ENCODE measurements around the gene CAPN1.

DNA sequence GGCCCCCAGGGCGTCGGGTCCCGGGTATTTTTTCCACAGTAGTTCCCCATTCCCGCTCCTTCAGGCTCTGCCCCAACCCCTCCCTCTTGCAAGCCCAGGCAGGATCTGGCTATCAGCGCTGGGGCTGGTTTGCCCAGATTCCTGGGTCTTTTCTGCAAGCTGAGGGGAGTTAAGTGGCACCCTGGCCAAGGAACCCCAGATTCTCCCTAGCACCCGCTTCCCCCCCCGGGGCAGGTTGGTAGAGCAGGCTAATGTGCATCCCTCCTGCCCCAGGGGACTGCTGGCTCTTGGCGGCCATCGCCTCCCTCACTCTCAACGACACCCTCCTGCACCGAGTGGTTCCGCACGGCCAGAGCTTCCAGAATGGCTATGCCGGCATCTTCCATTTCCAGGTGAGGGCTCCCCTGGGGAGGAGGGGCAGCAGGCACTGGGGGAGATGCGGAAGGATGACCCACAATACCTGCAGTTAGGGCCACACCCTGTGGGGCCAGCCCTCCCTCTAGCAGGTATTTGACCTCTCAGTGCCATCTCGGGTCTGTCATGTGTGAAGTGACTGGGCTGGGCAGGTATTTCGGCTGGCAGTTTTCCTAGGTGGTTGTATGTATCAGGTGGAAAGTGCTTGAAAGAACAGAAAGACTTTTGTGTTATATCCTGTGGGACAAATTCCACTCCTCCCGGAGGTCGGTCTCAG is 1.6 kb downstream of the CAPN1 start:
- TF ChIP-seq, protein P1, sequence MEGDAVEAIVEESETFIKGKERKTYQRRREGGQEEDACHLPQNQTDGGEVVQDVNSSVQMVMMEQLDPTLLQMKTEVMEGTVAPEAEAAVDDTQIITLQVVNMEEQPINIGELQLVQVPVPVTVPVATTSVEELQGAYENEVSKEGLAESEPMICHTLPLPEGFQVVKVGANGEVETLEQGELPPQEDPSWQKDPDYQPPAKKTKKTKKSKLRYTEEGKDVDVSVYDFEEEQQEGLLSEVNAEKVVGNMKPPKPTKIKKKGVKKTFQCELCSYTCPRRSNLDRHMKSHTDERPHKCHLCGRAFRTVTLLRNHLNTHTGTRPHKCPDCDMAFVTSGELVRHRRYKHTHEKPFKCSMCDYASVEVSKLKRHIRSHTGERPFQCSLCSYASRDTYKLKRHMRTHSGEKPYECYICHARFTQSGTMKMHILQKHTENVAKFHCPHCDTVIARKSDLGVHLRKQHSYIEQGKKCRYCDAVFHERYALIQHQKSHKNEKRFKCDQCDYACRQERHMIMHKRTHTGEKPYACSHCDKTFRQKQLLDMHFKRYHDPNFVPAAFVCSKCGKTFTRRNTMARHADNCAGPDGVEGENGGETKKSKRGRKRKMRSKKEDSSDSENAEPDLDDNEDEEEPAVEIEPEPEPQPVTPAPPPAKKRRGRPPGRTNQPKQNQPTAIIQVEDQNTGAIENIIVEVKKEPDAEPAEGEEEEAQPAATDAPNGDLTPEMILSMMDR (CRISPR knock-in tag; IDR thresholded peaks at IDR 0.05): no peak
- TF ChIP-seq RXRA (CRISPR knock-in tag; IDR thresholded peaks at IDR 0.05) (no peak), SRSF1 (optimal IDR thresholded peaks at IDR 0.05; ENCODE audit: low read depth, low read length) (no peak), ZNF550 (CRISPR knock-in tag; IDR thresholded peaks at IDR 0.05; ENCODE audit: borderline replicate concordance) (no peak), HNRNPUL1 (IDR thresholded peaks at IDR 0.05; ENCODE audit: low read depth, low read length) (no peak), PHF5A (CRISPR knock-in tag; IDR thresholded peaks at IDR 0.05; ENCODE audit: low read depth, unreplicated experiment) (no peak), DPF2 (CRISPR knock-in tag; IDR thresholded peaks at IDR 0.05; ENCODE audit: borderline replicate concordance, low read depth) (no peak), EZH2 (conservative IDR thresholded peaks at IDR 0.05; ENCODE audit: low read depth, low read length) (no peak), TRIM24 (CRISPR knock-in tag; IDR thresholded peaks at IDR 0.05) (no peak), BHLHE40 (IDR thresholded peaks at IDR 0.05; ENCODE audit: low read length) (no peak)
- TF ChIP-seq, protein P2, sequence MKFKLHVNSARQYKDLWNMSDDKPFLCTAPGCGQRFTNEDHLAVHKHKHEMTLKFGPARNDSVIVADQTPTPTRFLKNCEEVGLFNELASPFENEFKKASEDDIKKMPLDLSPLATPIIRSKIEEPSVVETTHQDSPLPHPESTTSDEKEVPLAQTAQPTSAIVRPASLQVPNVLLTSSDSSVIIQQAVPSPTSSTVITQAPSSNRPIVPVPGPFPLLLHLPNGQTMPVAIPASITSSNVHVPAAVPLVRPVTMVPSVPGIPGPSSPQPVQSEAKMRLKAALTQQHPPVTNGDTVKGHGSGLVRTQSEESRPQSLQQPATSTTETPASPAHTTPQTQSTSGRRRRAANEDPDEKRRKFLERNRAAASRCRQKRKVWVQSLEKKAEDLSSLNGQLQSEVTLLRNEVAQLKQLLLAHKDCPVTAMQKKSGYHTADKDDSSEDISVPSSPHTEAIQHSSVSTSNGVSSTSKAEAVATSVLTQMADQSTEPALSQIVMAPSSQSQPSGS (CRISPR knock-in tag; IDR thresholded peaks at IDR 0.05): no peak
- TF ChIP-seq, protein P3, sequence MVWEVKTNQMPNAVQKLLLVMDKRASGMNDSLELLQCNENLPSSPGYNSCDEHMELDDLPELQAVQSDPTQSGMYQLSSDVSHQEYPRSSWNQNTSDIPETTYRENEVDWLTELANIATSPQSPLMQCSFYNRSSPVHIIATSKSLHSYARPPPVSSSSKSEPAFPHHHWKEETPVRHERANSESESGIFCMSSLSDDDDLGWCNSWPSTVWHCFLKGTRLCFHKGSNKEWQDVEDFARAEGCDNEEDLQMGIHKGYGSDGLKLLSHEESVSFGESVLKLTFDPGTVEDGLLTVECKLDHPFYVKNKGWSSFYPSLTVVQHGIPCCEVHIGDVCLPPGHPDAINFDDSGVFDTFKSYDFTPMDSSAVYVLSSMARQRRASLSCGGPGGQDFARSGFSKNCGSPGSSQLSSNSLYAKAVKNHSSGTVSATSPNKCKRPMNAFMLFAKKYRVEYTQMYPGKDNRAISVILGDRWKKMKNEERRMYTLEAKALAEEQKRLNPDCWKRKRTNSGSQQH (CRISPR knock-in tag; IDR thresholded peaks at IDR 0.05; ENCODE audit: low read depth): no peak
- TF ChIP-seq, protein P4, sequence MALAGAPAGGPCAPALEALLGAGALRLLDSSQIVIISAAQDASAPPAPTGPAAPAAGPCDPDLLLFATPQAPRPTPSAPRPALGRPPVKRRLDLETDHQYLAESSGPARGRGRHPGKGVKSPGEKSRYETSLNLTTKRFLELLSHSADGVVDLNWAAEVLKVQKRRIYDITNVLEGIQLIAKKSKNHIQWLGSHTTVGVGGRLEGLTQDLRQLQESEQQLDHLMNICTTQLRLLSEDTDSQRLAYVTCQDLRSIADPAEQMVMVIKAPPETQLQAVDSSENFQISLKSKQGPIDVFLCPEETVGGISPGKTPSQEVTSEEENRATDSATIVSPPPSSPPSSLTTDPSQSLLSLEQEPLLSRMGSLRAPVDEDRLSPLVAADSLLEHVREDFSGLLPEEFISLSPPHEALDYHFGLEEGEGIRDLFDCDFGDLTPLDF (CRISPR knock-in tag; IDR thresholded peaks at IDR 0.05): no peak
- TF ChIP-seq, protein P5, sequence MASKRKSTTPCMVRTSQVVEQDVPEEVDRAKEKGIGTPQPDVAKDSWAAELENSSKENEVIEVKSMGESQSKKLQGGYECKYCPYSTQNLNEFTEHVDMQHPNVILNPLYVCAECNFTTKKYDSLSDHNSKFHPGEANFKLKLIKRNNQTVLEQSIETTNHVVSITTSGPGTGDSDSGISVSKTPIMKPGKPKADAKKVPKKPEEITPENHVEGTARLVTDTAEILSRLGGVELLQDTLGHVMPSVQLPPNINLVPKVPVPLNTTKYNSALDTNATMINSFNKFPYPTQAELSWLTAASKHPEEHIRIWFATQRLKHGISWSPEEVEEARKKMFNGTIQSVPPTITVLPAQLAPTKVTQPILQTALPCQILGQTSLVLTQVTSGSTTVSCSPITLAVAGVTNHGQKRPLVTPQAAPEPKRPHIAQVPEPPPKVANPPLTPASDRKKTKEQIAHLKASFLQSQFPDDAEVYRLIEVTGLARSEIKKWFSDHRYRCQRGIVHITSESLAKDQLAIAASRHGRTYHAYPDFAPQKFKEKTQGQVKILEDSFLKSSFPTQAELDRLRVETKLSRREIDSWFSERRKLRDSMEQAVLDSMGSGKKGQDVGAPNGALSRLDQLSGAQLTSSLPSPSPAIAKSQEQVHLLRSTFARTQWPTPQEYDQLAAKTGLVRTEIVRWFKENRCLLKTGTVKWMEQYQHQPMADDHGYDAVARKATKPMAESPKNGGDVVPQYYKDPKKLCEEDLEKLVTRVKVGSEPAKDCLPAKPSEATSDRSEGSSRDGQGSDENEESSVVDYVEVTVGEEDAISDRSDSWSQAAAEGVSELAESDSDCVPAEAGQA (IDR thresholded peaks at IDR 0.05; ENCODE audit: low read depth): no peak
- TF ChIP-seq, protein P5 (CRISPR knock-in tag; IDR thresholded peaks at IDR 0.05; ENCODE audit: borderline replicate concordance): no peak
